A549 (cell line): Measurements from ENCODE around the gene CD2AP.

Experiments used
- BHLHE40 ChIP-seq: IDR thresholded peaks from 2 replicates; pipeline ENCODE4 v1.6.1; 2012; ENCODE audit warnings: low read depth, low read length, inconsistent platforms
- NR3C1 ChIP-seq: fragments of >200 bp; sonication (Bioruptor Twin); formaldehyde crosslinking; IDR thresholded peaks from 3 replicates; pipeline ENCODE4 v1.6.1; 2017
- POLR2A ChIP-seq: IDR thresholded peaks from 2 replicates; pipeline ENCODE4 v1.6.1; 2012; ENCODE audit warnings: mild to moderate bottlenecking, low read length
- SMC3 ChIP-seq: fragments of >200 bp; sonication (Bioruptor Twin); formaldehyde crosslinking; IDR thresholded peaks from 3 replicates; pipeline ENCODE4 v1.6.1; 2018; ENCODE audit warnings: inconsistent platforms
- TF ChIP-seq, protein P1 (sequence below): fragments of >200 bp; sonication (Bioruptor Twin); formaldehyde crosslinking; IDR thresholded peaks from 3 replicates; pipeline ENCODE4 v1.5.1; 2016
- TF ChIP-seq, protein P2 (sequence below): IDR thresholded peaks from 2 replicates; pipeline ENCODE4 v1.6.1; 2012

DNA sequence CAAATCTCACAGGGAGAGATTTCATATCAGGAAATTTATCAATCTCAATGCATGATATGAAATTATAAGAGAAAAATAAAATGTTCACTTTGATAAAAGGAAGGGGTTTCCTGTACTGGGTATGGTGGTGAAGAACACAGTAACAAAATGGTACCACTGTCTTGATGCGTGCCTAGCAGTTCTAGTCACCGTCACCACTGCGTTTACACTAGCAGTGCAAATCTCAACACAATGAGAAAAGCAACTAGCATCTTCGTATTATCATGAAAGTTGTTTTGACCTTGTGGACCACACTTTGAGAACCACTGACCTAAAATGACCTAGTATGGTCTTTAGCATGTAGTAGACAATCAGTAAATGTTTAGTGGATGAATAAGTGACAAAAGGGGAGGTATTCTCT is 152.4 kb downstream of the CD2AP start:
- TF ChIP-seq, protein P1, sequence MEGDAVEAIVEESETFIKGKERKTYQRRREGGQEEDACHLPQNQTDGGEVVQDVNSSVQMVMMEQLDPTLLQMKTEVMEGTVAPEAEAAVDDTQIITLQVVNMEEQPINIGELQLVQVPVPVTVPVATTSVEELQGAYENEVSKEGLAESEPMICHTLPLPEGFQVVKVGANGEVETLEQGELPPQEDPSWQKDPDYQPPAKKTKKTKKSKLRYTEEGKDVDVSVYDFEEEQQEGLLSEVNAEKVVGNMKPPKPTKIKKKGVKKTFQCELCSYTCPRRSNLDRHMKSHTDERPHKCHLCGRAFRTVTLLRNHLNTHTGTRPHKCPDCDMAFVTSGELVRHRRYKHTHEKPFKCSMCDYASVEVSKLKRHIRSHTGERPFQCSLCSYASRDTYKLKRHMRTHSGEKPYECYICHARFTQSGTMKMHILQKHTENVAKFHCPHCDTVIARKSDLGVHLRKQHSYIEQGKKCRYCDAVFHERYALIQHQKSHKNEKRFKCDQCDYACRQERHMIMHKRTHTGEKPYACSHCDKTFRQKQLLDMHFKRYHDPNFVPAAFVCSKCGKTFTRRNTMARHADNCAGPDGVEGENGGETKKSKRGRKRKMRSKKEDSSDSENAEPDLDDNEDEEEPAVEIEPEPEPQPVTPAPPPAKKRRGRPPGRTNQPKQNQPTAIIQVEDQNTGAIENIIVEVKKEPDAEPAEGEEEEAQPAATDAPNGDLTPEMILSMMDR, result no peak
- TF ChIP-seq BHLHE40 (no peak), SMC3 (no peak), POLR2A (no peak), NR3C1 (no peak)
- TF ChIP-seq, protein P2, sequence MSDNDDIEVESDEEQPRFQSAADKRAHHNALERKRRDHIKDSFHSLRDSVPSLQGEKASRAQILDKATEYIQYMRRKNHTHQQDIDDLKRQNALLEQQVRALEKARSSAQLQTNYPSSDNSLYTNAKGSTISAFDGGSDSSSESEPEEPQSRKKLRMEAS, result no peak
